Forelimb muscle (tissue), 1 donor: ENCODE data around the gene TRIM2. TPM values are rescaled to one million over a fixed set of nuclear protein-coding genes. Genes with fewer than 3 reads are reported as not detected.

ENCODE experiments used
- DNase-seq: peaks from one replicate; pipeline ENCODE4 v3.0.0-alpha.2; 2013; ENCODE audit warnings: low read depth
- polyA plus RNA-seq: library from polyadenylated mRNA; unstranded; fragments of 120-200 nt; gene quantifications from one replicate; pipeline ENCODE4 v1.2.1, GENCODE V29; 2013; ENCODE audit not compliant: insufficient read length

The TRIM2 gene
- polyA plus RNA-seq, 1 donor: 19.2 TPM

DNA sequence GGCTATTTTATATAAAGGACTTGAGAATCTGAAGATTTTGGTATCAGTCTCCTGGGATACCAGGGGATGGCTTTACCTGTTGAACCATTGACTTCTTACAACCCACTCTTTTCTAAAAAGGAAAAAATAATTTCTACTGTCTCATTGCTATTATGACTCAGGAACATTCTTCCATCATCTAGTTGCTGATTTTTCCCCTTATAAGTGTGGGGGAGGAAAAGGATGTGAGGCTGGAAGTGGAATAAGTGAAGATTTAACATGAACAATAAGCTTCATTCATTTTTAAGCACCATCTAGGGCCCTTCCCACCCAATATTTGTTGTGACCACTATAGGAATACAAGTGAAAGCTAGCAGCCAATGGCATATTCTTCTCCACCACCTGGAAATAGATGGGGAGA lies 129.6 kb downstream of the TRIM2 start:
- no peak for DNase-seq

DNA sequence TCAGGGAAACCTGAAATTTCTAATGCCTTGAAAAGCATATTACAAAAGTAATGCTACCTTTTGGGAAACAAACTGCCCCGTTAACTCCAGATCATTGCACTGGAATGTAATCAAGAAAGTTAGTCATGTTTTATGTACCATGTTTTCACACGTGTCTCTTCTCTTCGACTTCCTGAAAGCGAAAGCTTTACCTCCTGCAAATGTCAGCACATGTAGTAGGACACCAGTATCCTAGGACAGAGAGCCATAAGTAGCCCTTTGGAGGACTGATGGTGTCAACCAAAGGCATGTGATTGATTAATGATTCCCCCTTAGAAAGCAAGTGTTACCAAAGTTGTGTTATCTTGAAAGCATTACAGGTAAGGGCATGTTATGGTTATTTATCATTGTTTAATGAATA lies 131.4 kb downstream of the TRIM2 start:
- no peak for DNase-seq

DNA sequence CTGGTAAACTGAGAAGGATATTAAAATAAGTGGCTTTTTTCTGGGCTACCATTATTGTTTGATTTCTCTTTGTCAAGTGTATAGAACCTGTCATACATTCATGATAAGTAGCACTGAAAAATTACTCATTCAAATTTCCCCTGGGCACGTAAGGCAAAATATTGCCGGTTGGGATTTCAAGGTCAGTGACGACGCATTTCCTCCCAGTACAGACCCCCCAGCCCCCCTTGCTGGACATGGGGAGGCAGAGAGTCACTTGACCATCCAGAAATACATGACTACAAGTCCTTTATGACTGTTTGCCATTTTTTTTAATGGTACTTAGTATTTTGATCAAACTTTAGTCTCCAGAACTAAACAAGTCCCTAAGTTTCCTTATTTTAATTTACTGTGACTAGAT lies 133.4 kb downstream of the TRIM2 start:
- no peak for DNase-seq

DNA sequence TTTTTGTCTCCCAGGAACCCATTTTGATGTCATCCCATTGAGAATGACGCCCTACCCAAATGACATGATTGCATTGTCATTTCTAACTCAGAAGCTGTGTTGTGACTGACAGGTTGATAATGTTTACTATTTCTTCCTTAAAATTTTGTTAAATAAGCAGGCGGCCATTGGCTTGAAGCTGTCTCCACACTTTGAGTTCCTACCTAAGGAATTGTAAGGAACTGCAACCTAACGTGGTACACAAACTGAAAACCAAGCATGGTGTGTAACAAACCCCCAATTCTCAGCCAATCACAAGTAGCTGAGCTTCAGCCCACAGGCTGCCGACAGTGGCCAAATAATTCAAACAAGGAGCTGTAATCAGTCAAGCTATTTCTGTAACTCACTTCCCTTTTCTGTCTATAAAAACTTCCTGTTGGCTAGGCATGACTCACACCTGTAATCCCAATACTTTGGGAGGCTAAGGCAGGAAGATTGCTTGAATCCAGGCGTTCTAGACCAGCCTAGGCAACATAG lies 137.4 kb downstream of the TRIM2 start:
- no peak for DNase-seq

DNA sequence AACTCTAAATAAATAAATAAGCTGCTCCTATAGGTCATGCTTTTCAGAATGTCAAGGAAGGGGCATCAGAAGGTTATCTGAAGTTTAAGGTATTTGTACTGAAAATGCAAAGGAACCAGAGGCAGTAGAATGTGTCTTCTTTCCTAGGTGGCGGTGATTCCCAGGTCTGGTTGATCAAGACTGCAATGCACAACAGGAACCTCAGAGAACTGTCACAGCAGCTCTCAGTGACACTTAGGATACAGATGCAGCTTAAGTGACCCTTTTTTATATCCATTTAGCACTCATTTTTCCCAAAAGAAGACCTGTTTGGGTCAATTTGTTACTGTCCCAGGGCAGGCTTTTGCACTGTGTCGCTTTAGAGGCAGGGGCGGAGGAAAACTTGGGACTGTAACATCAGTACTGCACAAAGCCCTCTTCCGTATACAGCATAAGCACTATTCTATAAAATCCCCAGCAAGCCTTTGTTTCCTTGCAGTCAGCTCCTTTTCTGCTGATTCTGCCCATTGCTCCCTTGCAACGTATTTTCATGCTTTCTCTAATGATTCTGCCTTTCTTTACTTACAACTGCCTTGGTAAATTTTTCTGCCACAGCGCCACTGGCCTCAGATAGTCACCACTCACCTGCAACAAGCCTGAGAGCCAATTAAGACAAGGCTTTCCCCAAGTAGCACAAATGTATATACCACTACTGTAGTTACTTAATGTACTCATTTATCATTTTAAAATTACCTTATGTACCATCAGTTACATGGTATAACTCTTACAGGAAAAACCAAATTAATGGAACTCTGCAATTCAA lies 138.7 kb downstream of the TRIM2 start:
- DNase-seq: no peak

DNA sequence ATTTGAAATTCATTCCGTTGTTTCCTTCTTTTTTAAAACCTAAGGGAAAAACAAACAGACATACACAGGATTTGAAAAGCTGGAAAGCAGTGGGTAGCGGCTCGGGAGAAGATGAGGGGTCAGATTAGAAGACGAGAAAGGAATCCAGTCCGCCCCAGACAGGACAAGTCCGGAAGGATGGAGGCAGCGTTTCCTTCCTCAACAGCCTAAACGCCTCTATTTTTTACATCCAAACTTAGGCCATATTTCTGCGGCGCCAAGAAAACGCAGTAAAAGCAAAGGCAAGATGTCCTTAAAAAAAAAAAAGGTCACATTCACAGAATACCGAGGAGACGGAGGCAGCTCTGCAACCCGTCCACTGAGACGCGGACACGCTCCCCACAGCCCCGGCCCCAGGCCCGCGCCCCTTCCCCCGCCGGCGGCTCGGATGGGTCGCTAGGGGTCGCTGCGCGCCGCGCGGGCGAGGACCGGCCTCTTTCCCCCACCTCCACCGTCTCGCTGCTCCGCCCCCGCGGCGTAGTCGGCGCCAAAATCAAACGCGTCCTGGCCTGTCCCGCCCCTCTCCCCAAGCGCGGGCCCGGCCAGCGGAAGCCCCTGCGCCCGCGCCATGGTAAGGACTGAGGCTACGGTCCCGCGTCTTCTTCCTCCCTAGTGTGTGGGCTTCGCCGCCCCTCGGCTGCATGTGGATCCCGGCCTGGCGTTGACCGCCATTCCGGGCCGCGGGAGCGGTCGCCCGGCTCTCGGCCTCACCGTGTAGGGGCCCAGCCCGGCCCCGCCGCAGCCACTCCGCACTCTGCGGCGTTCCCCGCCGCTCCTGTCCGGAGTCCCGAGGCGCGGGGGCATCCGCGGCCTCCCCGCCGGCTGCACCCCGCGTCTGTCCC lies 140.1 kb downstream of the TRIM2 start, which contains the start of gene MND1:
TSS of gene MND1 (plus strand) at position 558 of the 881 bp plus-strand sequence. CDS start at position 608, 50 bp downstream.
- peak; percentile 63 for DNase-seq

DNA sequence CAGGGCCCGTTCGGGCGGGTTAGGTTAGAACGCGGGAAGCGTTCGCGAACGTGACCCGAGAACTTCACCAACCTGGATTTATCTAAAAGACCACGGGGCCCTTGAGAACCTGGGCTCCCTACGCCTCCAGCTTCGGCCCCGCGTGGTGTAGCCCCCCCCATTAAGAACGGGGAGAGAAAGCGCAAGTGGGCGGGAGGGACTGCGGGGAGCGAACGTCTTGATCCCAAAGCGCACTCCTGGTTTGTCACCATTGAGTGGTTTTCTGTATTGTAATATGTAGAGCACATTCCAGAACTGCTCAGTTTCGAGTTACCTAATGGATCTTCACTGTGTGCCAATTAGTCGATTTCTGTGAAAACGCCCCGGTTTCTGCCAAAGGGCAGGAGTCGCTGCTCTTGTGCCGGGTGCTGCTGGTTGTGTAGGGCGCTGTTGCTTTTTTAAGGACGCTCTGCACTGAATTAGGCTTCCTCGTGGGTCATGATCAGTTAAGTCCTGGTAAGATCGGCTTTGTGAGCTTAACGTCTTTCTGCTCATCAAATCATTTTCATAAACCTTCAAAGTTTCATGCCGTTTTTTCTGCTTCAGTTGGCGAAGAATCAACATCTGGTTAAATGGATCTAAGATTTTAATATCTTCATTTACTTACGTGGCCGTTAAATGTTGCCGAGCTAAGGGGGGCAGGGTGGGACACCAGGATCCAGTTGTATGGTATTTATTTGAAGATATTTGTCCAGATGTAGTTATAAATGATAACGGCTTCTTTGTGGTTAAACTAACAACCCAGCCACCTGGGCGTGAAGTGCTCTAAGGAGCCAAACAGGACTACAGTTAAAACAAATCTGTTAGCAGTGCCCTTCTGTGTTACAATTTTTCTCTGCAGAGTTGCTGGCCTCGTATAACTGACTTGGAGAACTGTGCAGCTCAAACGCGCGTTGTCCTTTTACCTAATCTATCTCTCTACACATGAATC lies 141.1 kb downstream of the TRIM2 start:
- DNase-seq: peak; percentile 24

DNA sequence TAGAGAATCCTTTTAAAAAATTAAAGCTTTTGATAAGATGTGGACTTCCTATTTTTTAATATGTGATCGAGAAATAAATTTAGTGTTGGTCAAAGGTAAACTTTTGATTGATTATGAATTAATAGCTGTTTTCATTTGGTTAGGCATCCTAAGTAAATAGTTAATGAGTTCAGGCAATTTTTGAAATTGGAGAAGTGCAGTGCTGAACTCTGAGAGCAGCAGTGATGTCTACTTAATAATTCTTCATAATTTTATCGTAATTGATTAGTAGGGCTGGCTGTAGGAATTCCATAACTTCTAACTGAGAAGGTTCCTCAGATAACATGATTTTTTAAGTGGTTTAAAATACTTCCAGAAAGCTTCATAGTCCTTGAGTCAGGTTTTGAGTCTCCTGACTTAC lies 141.8 kb downstream of the TRIM2 start:
- no peak for DNase-seq

DNA sequence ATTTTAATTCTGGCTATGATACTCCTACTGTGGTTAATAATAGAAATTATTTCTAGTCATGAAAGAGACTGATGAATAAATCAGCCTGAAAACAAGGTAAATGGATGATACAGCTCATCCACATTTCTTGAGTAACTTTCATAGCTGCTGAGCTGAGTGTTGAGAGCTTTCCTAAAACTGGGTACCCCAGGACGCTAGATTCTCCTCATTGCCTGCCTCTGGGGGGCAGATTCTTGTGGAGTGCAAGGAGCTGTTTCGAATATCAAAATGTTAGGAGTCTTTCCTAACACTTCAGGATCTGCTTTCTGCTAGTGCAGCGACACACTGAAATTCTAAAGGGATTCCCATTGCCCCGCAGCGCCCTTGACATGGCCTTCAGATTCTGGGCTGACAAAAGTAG lies 142.3 kb downstream of the TRIM2 start:
- no peak for DNase-seq

DNA sequence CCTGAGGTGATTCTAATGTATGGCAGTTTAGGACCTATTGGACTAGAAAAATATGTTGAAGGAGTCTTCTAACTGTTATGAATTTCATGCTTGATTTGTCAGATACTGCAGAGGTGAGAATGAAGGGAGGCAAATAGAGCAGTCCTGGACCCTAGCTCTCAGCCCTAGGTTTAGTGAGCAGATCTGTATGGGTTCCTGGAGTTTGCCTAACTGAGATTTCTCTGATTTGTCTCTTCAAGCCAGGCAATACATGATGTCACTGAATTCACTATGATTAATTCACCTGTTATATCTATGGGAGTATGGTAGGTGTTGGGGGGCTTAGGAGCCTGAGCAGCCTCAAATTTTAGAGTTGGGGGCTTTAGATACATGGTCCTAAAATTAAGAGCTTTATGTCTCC lies 142.9 kb downstream of the TRIM2 start:
- DNase-seq: no peak

DNA sequence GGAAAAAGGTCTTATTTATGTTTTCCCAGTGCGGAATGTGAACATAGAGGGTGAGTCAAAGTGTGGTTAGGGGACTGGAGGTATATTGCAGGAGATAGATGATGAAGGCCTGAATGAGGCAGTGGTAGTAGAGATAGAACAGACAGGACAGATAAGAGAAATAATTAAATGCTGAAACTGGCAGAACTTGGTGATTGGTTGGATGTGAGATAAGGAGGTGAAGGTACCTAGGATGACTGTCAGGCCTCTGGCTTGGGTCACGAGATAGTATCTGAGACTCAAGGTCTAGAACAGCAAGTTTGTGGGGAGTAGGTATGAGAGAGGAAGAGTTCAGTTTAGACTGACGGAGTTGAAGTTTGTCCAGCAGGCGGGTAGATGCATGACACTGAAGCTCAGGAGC lies 143.8 kb downstream of the TRIM2 start:
- DNase-seq: no peak

DNA sequence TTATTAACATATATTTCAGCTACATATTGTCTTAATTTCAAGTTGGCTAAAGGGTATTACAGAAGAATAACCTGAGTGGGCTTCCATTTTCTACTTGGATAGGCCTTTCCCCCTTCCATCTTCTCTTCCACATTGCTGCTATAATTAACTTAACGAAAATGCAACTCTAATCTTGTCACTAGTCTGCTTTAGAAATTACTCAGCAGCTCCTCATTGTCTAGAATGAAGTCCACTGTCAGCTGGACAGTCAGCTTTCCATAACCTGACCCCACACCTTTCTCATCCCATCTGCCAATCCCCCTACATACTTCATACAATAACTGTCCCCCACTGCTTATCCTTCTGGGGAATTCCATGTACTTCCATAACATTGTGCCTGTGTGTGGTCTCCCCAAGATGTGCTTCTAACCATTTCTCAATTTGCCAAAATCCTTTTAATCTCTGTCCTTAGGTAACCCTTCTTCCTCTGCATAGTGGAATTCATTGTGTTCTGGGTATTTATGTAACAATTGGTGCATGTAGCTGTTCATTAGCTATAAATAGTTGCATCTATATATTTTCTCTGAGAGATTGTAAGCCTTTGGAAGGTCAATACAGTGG lies 145.1 kb downstream of the TRIM2 start:
- DNase-seq: no peak

DNA sequence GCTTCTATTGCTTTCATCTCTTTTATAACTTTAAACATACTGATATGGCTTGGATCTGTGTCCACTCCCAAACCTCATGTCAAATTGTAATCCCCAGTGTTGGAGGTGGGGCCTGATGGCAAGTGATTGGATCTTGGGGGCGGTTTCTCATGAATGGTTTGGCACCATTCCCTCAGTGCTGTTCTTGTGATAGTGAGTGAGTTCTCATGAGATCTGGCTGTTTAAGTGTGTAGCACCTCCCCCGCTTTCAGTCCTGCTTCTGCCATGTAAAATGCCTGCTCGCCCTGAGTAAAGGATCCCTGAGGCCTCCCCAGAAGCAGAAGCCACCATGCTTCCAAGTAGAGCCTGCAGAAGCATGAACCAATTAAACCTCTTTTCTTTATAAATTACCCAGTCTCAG lies 157.9 kb downstream of the TRIM2 start:
- DNase-seq: no peak

DNA sequence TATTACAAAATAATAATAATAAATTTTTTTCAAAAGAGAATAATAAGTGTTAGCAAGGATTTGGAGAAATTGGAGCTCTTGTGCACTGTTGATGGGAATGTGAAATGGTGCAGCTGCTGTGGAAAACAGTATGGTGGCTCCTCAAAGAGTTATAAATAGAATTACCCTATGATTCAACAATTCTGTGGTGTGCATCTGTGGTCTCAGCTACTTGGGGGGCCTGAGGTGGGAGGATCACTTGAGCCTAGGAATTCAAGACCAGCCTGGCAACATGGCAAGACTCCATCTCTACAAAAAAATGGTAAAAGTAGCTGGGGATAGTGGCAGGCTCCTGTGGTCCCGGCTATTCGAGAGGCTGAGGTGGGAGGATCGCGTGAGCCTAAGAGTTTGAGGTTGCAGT lies 159.8 kb downstream of the TRIM2 start:
- no peak for DNase-seq

DNA sequence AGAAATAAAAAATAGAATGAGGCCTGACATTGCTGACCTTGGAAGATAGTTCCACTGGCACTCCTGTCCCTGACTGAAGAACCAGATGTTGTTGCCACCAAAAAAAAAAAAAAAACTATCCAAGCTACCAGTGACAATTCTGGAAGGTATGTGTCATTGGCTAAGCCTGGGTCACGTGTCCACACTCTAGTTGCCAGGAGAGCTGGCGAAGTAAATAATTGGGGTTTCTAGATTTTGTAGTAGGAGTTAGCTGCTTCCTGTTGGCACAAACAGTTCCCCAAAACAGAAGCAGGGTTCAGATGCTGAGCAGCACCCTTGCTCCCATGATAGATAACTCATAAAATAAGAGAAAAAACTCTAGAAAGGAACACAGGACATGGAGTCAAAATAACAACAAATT lies 160.8 kb downstream of the TRIM2 start:
- no peak for DNase-seq

DNA sequence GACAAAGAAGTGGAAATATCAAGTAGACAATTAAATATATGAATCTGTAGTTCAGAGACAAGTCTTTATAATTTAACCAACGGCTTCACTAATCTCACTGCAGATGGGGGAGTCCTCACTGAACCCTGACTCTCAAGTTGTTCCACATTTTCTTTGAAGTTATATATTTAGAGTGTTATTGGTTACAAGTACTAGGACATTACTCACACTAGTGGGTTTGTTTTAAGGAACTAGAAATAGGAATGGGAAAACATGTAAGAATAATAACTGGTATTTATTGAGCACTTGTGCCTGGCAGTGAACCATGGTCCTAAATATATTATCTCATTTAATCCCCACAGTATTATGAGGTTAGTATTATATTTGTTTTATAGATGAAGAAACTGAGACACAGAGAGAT lies 162.2 kb downstream of the TRIM2 start:
- DNase-seq: no peak

DNA sequence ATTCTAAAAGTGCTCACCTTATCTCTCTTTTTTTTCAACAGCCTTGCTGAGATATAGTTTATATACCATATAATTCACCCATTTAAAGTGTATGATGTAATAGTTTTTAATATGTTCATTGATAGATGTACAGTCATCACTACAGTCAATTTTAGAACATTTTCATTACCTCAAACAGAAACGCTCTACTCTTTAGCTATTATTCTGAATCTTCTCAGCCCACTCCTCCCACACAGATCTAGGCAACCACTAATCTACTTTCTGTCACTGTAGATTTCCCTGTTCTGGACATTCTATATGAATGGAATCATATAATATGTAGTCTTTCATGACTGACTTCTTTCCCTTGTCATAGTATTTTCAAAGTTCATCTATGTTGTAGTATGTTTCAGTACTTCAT lies 162.8 kb downstream of the TRIM2 start:
- DNase-seq: no peak

DNA sequence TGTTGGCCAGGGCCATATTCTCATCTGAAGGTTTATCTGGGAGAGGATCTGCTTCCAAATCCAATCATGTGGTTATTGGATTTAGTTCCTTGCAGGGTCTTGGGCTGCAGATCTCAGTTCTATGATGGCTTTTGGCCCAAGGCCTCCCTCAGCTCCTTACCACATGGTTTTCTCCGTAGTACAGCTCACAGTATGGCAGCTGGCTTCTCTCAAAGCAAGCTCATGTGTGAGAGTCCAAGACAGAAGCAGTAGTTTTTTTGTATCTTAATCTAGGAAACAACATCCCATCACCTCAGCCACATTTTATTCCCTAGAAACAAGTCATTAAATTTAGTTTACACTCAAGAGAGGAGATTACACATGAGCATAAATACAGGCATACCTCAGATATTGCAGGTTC lies 164.8 kb downstream of the TRIM2 start:
- DNase-seq: no peak

DNA sequence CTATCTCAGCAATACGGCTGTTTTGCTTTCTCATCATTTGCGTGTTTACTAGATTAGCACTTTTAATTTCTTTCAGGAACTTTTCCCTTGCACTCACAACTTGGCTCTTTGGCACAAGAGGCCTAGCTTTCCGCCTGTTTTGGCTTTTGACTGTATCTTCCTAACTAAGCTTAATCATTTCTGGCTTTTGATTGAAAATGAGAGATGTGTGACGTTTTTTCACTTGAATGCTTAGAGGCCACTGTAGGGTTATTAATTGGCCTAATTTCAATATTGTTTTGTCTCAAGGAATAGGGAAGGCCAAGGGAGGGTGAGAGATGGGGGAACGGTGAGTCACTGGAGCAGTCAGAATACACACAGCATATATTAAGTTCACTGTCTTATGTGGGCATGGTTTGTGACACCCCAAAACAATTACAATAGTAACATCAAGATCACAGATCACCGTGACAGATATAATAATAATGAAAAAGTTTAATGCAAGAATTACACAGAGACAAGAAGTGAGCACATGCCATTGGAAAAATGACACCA lies 167.5 kb downstream of the TRIM2 start:
- DNase-seq: no peak

DNA sequence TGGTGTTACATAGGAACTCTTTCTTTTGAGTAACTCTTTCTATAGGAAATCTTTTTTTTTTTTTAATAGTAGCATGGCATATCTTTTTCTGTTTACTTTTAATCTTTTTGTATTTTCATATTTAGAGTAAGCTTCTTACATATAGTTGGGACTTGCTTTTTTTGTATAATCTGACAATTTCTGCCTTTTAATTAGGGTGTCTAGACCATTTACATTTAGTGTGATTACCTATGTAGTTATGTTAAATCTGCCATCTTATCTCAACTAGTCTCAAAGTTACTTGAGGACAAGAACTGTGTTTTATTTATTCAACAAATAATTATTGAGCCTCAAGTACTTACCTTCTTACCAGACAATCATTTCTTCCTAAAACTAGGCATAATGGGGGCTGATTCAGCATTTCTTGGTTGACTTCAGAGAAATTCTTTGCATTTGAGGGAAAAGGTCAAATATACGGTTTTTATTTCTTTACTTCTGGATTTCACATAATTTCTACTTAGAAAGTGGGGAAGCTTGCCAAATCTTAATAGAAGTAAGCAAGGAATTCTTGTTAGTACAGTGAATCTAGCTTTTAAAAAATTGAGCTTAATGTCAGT lies 168.8 kb downstream of the TRIM2 start:
- no peak for DNase-seq
